Liver (tissue), 9 donors: ENCODE results near the gene DNAJC5. TPM values are rescaled to one million over a fixed set of nuclear protein-coding genes. Genes with fewer than 3 reads are reported as not detected.

Experiments used
- DNase-seq: peaks from one replicate; pipeline ENCODE4 v3.0.0-alpha.2; 2017; ENCODE audit warnings: low spot score
- H3K27ac ChIP-seq, 2 donors: one replicate each; pipeline ENCODE4 v1.7.0; 2013; ENCODE audit warnings: inconsistent platforms in 2 of 2, low read length in 2 of 2, control low read depth in 1 of 2, low read depth in 1 of 2, mild to moderate bottlenecking in 1 of 2
- H3K27me3 ChIP-seq, 4 donors: one replicate each; pipeline versions ENCODE4 v1.6.1 to v1.7.0; 2013; ENCODE audit warnings: low read length in 3 of 4, inconsistent platforms in 1 of 4, mild to moderate bottlenecking in 1 of 4, moderate library complexity in 1 of 4; ENCODE audit not compliant: control insufficient read depth in 4 of 4, insufficient read depth in 4 of 4
- H3K36me3 ChIP-seq, 4 donors: one replicate each; pipeline versions ENCODE4 v1.6.1 to v1.7.0; 2013; ENCODE audit warnings: low read length in 3 of 4, mild to moderate bottlenecking in 3 of 4, low read depth in 1 of 4, moderate library complexity in 1 of 4; ENCODE audit not compliant: control insufficient read depth in 4 of 4, insufficient read depth in 3 of 4
- H3K4me1 ChIP-seq, 4 donors: one replicate each; pipeline versions ENCODE4 v1.6.1 to v1.7.0; 2013; ENCODE audit warnings: low read length in 3 of 4, mild to moderate bottlenecking in 3 of 4, moderate library complexity in 1 of 4; ENCODE audit not compliant: control insufficient read depth in 4 of 4, insufficient read depth in 4 of 4
- H3K4me3 ChIP-seq, 3 donors: one replicate each; pipeline versions ENCODE4 v1.6.1 to v1.7.0; 2013; ENCODE audit warnings: low read length in 3 of 3, control low read depth in 1 of 3, low read depth in 1 of 3, mild to moderate bottlenecking in 1 of 3
- H3K9ac ChIP-seq, 2 donors: one replicate each; pipeline ENCODE4 v1.7.0; 2013; ENCODE audit warnings: low read length in 2 of 2, mild to moderate bottlenecking in 2 of 2, moderate library complexity in 2 of 2, control low read depth in 1 of 2, low read depth in 1 of 2
- H3K9me3 ChIP-seq, 4 donors: one replicate each; pipeline versions ENCODE4 v1.6.1 to v1.7.0; 2013; ENCODE audit warnings: low read length in 3 of 4; ENCODE audit not compliant: control insufficient read depth in 4 of 4
- ATF3 ChIP-seq: IDR thresholded peaks from 2 replicates; pipeline ENCODE4 v1.6.1; 2016; ENCODE audit warnings: antibody characterized with exemption
- EGR1 ChIP-seq, 2 donors: IDR thresholded peaks; 2 replicates each; pipeline ENCODE4 v1.6.1; 2016 to 2018; ENCODE audit warnings: antibody characterized with exemption in 2 of 2, low read depth in 2 of 2
- FOXA1 ChIP-seq: IDR thresholded peaks from 2 replicates; pipeline ENCODE4 v1.6.1; 2016; ENCODE audit warnings: antibody characterized with exemption
- FOXA2 ChIP-seq: IDR thresholded peaks from 2 replicates; pipeline ENCODE4 v1.6.1; 2016; ENCODE audit warnings: antibody characterized with exemption
- GABPA ChIP-seq, 2 donors: IDR thresholded peaks in 1 of 2; conservative IDR thresholded peaks in 1 of 2; 2 replicates each; pipeline ENCODE4 v1.6.1; 2016; ENCODE audit warnings: antibody characterized with exemption in 2 of 2, mild to moderate bottlenecking in 1 of 2, moderate library complexity in 1 of 2
- HNF4A ChIP-seq, 2 donors: conservative IDR thresholded peaks; 2 replicates each; pipeline ENCODE4 v1.6.1; 2016; ENCODE audit warnings: antibody characterized with exemption in 2 of 2, mild to moderate bottlenecking in 2 of 2
- JUND ChIP-seq, 2 donors: IDR thresholded peaks; 2 replicates each; pipeline ENCODE4 v1.6.1; 2016; ENCODE audit warnings: antibody characterized with exemption in 2 of 2
- MAX ChIP-seq: IDR thresholded peaks from 2 replicates; pipeline ENCODE4 v1.6.1; 2016; ENCODE audit warnings: antibody characterized with exemption
- NR2F2 ChIP-seq: IDR thresholded peaks from 2 replicates; pipeline ENCODE4 v1.6.1; 2016; ENCODE audit warnings: antibody characterized with exemption
- RAD21 ChIP-seq, 2 donors: IDR thresholded peaks; 2 replicates each; pipeline ENCODE4 v1.6.1; 2016; ENCODE audit warnings: antibody characterized with exemption in 2 of 2, mild to moderate bottlenecking in 2 of 2
- REST ChIP-seq: IDR thresholded peaks from 2 replicates; pipeline ENCODE4 v1.6.1; 2016; ENCODE audit warnings: antibody characterized with exemption, mild to moderate bottlenecking
- TAF1 ChIP-seq: conservative IDR thresholded peaks from 2 replicates; pipeline ENCODE4 v1.6.1; 2016; ENCODE audit warnings: antibody characterized with exemption, mild to moderate bottlenecking
- ZBTB33 ChIP-seq: IDR thresholded peaks from 2 replicates; pipeline ENCODE4 v1.6.1; 2016; ENCODE audit warnings: antibody characterized with exemption
- WGBS: extraction: QIAGEN DNeasy Blood & Tissue Kit; methylation state at CpG from one replicate; pipeline ENCODE4 v1.1.7; 2013; 5-methylcytosine and 5-hydroxymethylcytosine counted together
- polyA plus RNA-seq, 2 donors: library from polyadenylated mRNA; stranded (reverse) in 1 of 2; unstranded in 1 of 2; fragments of 200-250 nt in 1 of 2; fragments of >200 nt in 1 of 2; fragmentation: Nextera tagmentation in 1 of 2; extraction: Ambion mirVana in 1 of 2; gene quantifications; one replicate each; pipeline versions ENCODE4 v1.2.1 to v1.2.3, GENCODE V29; 2013 to 2015
- total RNA-seq, 2 donors: library from RNA; depleted of rRNA; stranded (reverse); fragments of >200 nt; gene quantifications; one replicate each; pipeline ENCODE4 v1.2.3, GENCODE V29; 2014
- TF ChIP-seq, protein P1 (sequence below): fragments of 150-350 bp; IDR thresholded peaks from 2 replicates; pipeline ENCODE4 v1.5.1; 2017; ENCODE audit warnings: improper control_type of control experiment, low read depth, low read length; ENCODE audit not compliant: missing input control
- donor health status: healthy.
- donor health status: healthy.
- donor health status: healthy.
- donor health status: healthy.
- donor health status: healthy.

Gene DNAJC5
- total and polyA plus RNA-seq, 4 donors = 8.2 to 28.6 (median 18.7) TPM

DNA sequence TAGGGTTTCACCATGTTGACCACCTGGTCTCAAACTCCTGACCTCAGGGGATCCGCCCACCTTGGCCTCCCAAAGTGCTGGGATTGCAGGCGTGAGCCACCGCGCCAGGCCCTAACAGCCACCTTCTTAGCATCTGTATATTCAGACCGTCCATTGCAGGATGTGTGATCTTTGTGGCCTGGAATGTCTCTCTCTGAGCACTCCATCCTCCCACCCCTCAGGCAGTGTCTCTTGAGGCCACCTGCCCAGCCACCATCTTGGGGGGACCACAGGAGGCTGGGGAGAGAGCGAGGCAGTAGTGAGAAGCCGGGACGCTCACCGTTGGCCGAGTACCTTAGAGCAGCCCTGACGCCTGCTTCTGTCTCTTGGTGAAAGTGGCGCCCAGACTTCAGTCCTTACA is 18.8 kb downstream of the DNAJC5 start (continued):
- TF ChIP-seq NR2F2 = no peak

DNA sequence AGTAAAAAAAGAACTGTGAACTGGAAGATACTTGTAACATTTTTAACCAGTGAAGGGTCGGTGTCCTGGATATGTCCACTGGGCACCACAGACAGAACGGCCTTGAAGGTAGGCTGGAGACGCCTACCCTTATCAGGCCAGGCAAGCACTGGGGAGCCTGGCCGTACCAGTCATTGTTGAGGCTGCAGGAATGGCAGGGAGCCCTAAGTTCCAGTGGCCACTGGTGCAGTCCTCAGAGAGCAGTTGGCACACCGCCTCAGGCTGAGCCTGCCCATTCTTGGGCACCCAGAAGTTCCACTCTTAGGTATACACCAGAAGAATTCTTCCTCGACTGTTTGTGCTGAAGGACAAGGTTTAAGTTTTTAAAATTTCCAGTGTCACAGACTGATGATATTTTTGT is 20.5 kb downstream of the DNAJC5 start:
- no peak for DNase-seq
- TF ChIP-seq ATF3 = no peak
- TF ChIP-seq TAF1 = no peak
- TF ChIP-seq FOXA1 = no peak
- no peak for TF ChIP-seq GABPA (IDR thresholded peaks at IDR 0.05 in 1 of 2, conservative IDR thresholded peaks at IDR 0.05 in 1 of 2)
- no peak for TF ChIP-seq MAX
- no peak for TF ChIP-seq HNF4A (conservative IDR thresholded peaks at IDR 0.05)
- no peak for TF ChIP-seq ZBTB33
- TF ChIP-seq, protein P1, sequence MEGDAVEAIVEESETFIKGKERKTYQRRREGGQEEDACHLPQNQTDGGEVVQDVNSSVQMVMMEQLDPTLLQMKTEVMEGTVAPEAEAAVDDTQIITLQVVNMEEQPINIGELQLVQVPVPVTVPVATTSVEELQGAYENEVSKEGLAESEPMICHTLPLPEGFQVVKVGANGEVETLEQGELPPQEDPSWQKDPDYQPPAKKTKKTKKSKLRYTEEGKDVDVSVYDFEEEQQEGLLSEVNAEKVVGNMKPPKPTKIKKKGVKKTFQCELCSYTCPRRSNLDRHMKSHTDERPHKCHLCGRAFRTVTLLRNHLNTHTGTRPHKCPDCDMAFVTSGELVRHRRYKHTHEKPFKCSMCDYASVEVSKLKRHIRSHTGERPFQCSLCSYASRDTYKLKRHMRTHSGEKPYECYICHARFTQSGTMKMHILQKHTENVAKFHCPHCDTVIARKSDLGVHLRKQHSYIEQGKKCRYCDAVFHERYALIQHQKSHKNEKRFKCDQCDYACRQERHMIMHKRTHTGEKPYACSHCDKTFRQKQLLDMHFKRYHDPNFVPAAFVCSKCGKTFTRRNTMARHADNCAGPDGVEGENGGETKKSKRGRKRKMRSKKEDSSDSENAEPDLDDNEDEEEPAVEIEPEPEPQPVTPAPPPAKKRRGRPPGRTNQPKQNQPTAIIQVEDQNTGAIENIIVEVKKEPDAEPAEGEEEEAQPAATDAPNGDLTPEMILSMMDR = no peak
- no peak for TF ChIP-seq REST
- no peak for TF ChIP-seq FOXA2
- TF ChIP-seq EGR1 (IDR thresholded peaks at IDR 0.05; ENCODE audit: low read depth in 2 of 2) = no peak
- no peak for TF ChIP-seq JUND (IDR thresholded peaks at IDR 0.05)
- no peak for TF ChIP-seq RAD21 (IDR thresholded peaks at IDR 0.05)
- Histone ChIP-seq H3K9me3 (no peaks in the 10 kb centered on the region), H3K4me3 (no peak overlapping the region), H3K4me1 (no peaks in the 10 kb centered on the region), H3K36me3 (peaks cover 0 to 12% (median 2%) of the 10 kb centered on the region in 4 donors), H3K9ac (no peak overlapping the region), H3K27ac (no peak overlapping the region), H3K27me3 (no peaks in the 10 kb centered on the region)
- 91% methylated on average over 6 of the region's 6 CpGs for WGBS
